Left ventricle myocardium inferior (tissue), 1 donor: Measurements from ENCODE around the gene MRPL16. TPM values are rescaled to one million over a fixed set of nuclear protein-coding genes. Genes with fewer than 3 reads are reported as not detected.

Experiments used
- DNase-seq: peaks from one replicate; pipeline ENCODE4 v3.0.0-alpha.2; 2020
- H3K27ac ChIP-seq: fragments of 200-600 bp; replicated peaks from 2 replicates; pipeline ENCODE4 v1.8.0; 2021
- H3K27me3 ChIP-seq: fragments of 200-600 bp; 2 replicates; pipeline ENCODE4 v1.8.0; 2021; ENCODE audit warnings: low read depth
- H3K36me3 ChIP-seq: fragments of 200-600 bp; 2 replicates; pipeline ENCODE4 v1.8.0; 2021
- H3K4me1 ChIP-seq: fragments of 200-600 bp; 2 replicates; pipeline ENCODE4 v1.8.0; 2021
- H3K4me3 ChIP-seq: fragments of 200-600 bp; 2 replicates; pipeline ENCODE4 v1.8.0; 2021; ENCODE audit warnings: mild to moderate bottlenecking, moderate library complexity
- H3K9me3 ChIP-seq: fragments of 200-600 bp; replicated peaks from 2 replicates; pipeline ENCODE4 v1.8.0; 2021
- CTCF ChIP-seq: fragments of 200-600 bp; IDR thresholded peaks from 2 replicates; pipeline ENCODE4 v1.8.0; 2021; ENCODE audit warnings: antibody characterized with exemption, mild to moderate bottlenecking, borderline replicate concordance
- intact Hi-C: fragments of 100-400 bp; cut with micrococcal nuclease; formaldehyde crosslinking; loops from one replicate; pipeline ENCODE4 v1.11.0; 2022
- total RNA-seq: library from RNA; stranded (reverse); fragmentation: NEBNext Ultra II Directional; extraction: Animal tissue kit (Norgen Biotek cat#: 25700); gene quantifications from one replicate; pipeline ENCODE4 v1.2.1, GENCODE V29; 2021
- donor health status: DM: no; HTN: yes; CAD: no; lungs with severe emphysema.

Gene MRPL16
- total RNA-seq, 1 donor from 2014 or later: 93.2 TPM

DNA sequence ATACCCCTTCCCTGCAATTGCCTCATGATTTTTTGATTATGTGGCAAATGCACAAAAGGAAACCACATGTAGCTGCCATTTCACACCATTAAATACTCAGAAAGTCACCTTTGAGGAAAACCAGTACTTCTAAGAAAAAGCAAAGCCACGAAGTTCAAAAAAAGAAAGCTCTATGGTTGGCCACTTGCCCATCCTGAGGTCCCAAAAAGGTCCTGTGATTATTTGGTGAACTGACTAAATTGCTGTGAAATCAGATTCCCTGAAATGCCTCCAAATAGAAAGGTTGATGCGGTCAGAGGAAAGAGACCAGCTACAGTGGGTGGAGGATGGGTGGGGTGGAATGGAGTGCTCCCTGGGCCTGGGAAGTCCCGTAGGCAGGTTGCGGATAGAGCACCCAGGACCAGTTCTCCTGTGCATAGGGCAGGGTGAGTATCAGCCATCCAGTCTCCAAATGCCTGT lies 26.9 kb downstream of the MRPL16 start:
- H3K4me1 ChIP-seq: peaks cover 24% of the 10 kb centered on the region
- no peak for TF ChIP-seq CTCF
- H3K9me3 ChIP-seq: no peaks in the 10 kb centered on the region
- intact Hi-C loops: no loop called here
- H3K27ac ChIP-seq: no peak overlapping the region
- no peak for DNase-seq
- no peak overlapping the region for H3K4me3 ChIP-seq
- no peaks in the 10 kb centered on the region for H3K27me3 ChIP-seq
- H3K36me3 ChIP-seq: peaks cover 10% of the 10 kb centered on the region

DNA sequence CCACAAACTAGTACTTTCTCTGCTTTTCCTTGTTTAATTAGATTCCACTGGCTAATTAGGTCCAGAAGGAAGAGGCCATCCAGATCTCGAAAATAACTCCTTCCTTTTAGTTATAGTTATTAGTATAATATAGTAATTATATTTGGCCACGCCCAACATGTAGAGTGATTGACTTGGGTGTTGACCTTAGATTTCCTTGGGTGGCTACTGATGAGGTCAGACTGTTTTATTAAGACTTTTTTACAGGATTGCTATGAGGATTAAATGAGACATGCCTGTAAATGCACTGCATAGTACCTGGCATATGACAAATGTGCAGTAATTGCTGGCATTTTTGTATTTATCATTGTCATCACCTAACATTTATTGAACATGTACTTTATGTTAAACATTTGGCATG lies 28.5 kb downstream of the MRPL16 start:
- Histone ChIP-seq H3K36me3 (no peaks in the 10 kb centered on the region), H3K9me3 (no peaks in the 10 kb centered on the region), H3K27me3 (no peaks in the 10 kb centered on the region), H3K27ac (no peak overlapping the region), H3K4me3 (no peak overlapping the region), H3K4me1 (peaks cover 27% of the 10 kb centered on the region)
- intact Hi-C loops: no loop called here
- DNase-seq: no peak
- TF ChIP-seq CTCF: no peak

DNA sequence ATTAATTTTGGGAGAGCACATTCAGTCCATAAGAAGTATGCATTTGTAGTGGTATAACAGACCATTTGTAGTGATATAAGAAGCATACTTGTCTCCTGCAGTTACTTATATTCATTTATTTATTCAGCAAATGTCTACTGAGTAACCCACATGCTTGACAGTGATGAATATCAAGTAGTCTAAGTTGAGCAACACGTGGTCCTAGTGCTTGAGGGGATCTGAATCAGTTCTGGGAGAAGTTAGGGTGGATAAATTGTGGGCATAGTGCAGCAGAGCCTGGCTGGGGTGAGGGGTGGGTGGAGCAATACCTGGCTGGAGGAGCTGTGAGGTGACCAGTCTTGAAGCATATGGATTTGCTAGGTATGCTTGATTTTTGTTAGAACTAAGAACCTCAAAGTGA lies 31.1 kb downstream of the MRPL16 start:
- no peak overlapping the region for H3K4me3 ChIP-seq

DNA sequence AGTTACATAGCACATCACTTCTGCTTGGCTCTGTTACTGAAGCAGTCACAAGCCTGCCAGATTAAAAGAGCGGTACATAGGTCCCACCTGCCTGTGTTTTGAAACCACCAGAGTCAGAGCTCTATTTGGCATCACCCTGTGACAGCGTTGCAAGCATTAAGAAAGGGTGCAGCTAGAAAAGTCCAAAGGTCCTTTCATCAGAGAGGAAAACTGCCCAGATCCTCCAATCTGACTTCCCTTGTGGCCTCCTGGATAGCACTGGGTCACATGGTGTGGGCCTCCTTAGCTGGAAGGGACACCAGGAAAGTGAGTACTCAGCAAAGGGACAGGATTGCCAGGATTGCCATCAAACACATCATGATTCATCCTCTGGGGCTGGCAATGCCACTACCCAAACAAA lies 32.5 kb downstream of the MRPL16 start:
- no peak for TF ChIP-seq CTCF
- intact Hi-C loops: no loop called here
- H3K4me3 ChIP-seq: no peak overlapping the region
- H3K36me3 ChIP-seq: peaks cover 28% of the 10 kb centered on the region
- H3K4me1 ChIP-seq: peaks cover 31% of the 10 kb centered on the region
- no peak for DNase-seq
- no peak overlapping the region for H3K27ac ChIP-seq
- H3K27me3 ChIP-seq: no peaks in the 10 kb centered on the region
- no peaks in the 10 kb centered on the region for H3K9me3 ChIP-seq

More for the DNA sequence above, 31.1 kb downstream of the MRPL16 start:
- no peak for TF ChIP-seq CTCF
- no peaks in the 10 kb centered on the region for H3K27me3 ChIP-seq
- no peak overlapping the region for H3K27ac ChIP-seq
- H3K36me3 ChIP-seq: peaks cover 14% of the 10 kb centered on the region
- no peak for DNase-seq
- peaks cover 27% of the 10 kb centered on the region for H3K4me1 ChIP-seq
- intact Hi-C loops: no loop called here
- H3K9me3 ChIP-seq: no peaks in the 10 kb centered on the region

DNA sequence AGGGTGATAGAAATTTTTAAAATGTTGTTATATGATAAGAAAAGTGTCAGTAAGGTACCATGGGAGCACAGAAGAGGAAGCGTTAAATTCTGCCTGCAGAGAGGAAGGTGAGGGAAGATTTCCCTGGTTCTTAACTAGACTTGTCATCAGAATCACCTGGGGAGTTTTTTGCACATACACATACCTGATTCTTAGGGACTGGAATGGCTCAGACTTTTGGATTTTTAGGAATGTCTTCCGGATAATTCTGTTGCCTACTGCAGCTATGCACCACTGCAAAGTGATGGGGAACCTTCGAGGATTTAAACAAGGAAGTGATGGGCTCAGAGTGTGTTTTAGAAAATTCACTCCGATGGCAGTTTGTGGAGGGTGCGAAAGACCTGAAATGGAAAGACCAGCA lies 33.5 kb downstream of the MRPL16 start:
- Histone ChIP-seq H3K36me3 (peaks cover 30% of the 10 kb centered on the region), H3K4me3 (no peak overlapping the region), H3K9me3 (no peaks in the 10 kb centered on the region), H3K4me1 (peaks cover 39% of the 10 kb centered on the region), H3K27ac (no peak overlapping the region), H3K27me3 (no peaks in the 10 kb centered on the region)
- no peak for DNase-seq
- no peak for TF ChIP-seq CTCF
- intact Hi-C loops: no loop called here
